ENCODE measurements around the gene MALAT1.

- peak in 2 of 6 experiments; percentile 15 to 21 for TF ChIP-seq CTCF (IDR thresholded peaks at IDR 0.05)
- TF ChIP-seq POLR2A (IDR thresholded peaks at IDR 0.05), result peak in 1 of 2 donors; percentile 80
Measured at GRCh38 chr11:65491614-65492386, 7.0 kb upstream of the MALAT1 start.
